Testis (tissue), 2 donors: Measurements from ENCODE around the gene TBC1D1.

ENCODE experiments used
- CTCF ChIP-seq, 3 experiments: fragments of 450-650 bp in 2 of 3; fragments of 200-600 bp in 1 of 3; sonication (generic) in 1 of 3; IDR thresholded peaks; one replicate each; pipeline ENCODE4 v1.5.1; 2016 to 2019; ENCODE audit warnings: antibody characterized with exemption in 3 of 3, mild to moderate bottlenecking in 2 of 3, moderate library complexity in 1 of 3
- POLR2A ChIP-seq: fragments of 450-650 bp; IDR thresholded peaks from one replicate; pipeline ENCODE4 v1.6.1; 2017; ENCODE audit warnings: antibody characterized with exemption, mild to moderate bottlenecking, moderate library complexity

- TF ChIP-seq CTCF (IDR thresholded peaks at IDR 0.05), result no peak
- TF ChIP-seq POLR2A, result no peak
Measured at GRCh38 chr4:38135201-38135600, 244.3 kb downstream of the TBC1D1 start.
